Loucy (cell line): ENCODE measurements around the gene LONRF3.
"Not testable (repeated sequence)": the region's sequence is repeated elsewhere in the genome, so short reads cannot be mapped to it uniquely, and the experiment has no call there.

Source experiments
- H2AFZ ChIP-seq: fragments of 200-600 bp; sonication (generic); 2 replicates; pipeline ENCODE4 v1.6.0; 2016; ENCODE audit warnings: antibody characterized with exemption, mild to moderate bottlenecking, low read length, moderate library complexity
- H3F3A ChIP-seq: fragments of 200-600 bp; 2 replicates; pipeline ENCODE4 v1.6.0; 2016; ENCODE audit warnings: antibody characterized with exemption, low read depth, mild to moderate bottlenecking
- H3K27me3 ChIP-seq: fragments of 200-600 bp; sonication (generic); 2 replicates; pipeline ENCODE4 v1.6.1; 2014; ENCODE audit warnings: low read length, mild to moderate bottlenecking; ENCODE audit not compliant: insufficient read depth, poor library complexity, severe bottlenecking
- H3K36me3 ChIP-seq: fragments of 200-600 bp; sonication (generic); 2 replicates; pipeline ENCODE4 v1.6.1; 2016; ENCODE audit warnings: low read length; ENCODE audit not compliant: insufficient read depth
- H3K4me1 ChIP-seq: fragments of 200-600 bp; sonication (generic); 2 replicates; pipeline ENCODE4 v1.5.1; 2014; ENCODE audit warnings: low read length, mild to moderate bottlenecking; ENCODE audit not compliant: insufficient read depth, poor library complexity, severe bottlenecking
- H3K4me2 ChIP-seq: fragments of 200-600 bp; sonication (generic); 2 replicates; pipeline ENCODE4 v1.6.0; 2014; ENCODE audit warnings: antibody characterized with exemption, low read length, low read depth, mild to moderate bottlenecking; ENCODE audit not compliant: poor library complexity, severe bottlenecking
- H3K4me3 ChIP-seq: fragments of 200-600 bp; sonication (generic); 2 replicates; pipeline ENCODE4 v1.5.1; 2014; ENCODE audit warnings: low read length, mild to moderate bottlenecking, mixed read lengths; ENCODE audit not compliant: poor library complexity, severe bottlenecking
- H3K79me2 ChIP-seq: fragments of 200-600 bp; sonication (generic); 2 replicates; pipeline ENCODE4 v1.6.1; 2014; ENCODE audit warnings: low read length; ENCODE audit not compliant: insufficient read depth
- H3K9ac ChIP-seq: fragments of 200-600 bp; sonication (generic); 2 replicates; pipeline ENCODE4 v1.6.0; 2014; ENCODE audit warnings: mild to moderate bottlenecking, low read depth, low read length, moderate library complexity; ENCODE audit not compliant: poor library complexity, severe bottlenecking
- H3K9me2 ChIP-seq: fragments of 200-600 bp; sonication (generic); replicated peaks from 2 replicates; pipeline ENCODE4 v1.6.1; 2016; ENCODE audit warnings: low read depth, low read length, mixed read lengths
- H3K9me3 ChIP-seq: fragments of 200-600 bp; sonication (generic); 2 replicates; pipeline ENCODE4 v1.6.1; 2014; ENCODE audit warnings: mild to moderate bottlenecking, antibody characterized with exemption, low read length, low read depth; ENCODE audit not compliant: insufficient read depth
- H4K20me1 ChIP-seq: fragments of 200-600 bp; sonication (generic); 2 replicates; pipeline ENCODE4 v1.6.0; 2014; ENCODE audit warnings: antibody characterized with exemption, low read length, mild to moderate bottlenecking; ENCODE audit not compliant: insufficient read depth, poor library complexity, severe bottlenecking
- EZH2phosphoT487 ChIP-seq: fragments of 200-600 bp; IDR thresholded peaks from 2 replicates; pipeline ENCODE4 v1.6.1; 2018; ENCODE audit warnings: antibody characterized with exemption, mild to moderate bottlenecking, moderate library complexity, borderline replicate concordance
- TF ChIP-seq, protein P1 (sequence below): fragments of 200-600 bp; sonication (generic); conservative IDR thresholded peaks from 2 replicates; pipeline ENCODE4 v1.5.1; 2014; ENCODE audit warnings: mild to moderate bottlenecking, antibody characterized with exemption, low read length

LONRF3 gene

GRCh38 chrX:119028733-119029330 lies 54.4 kb downstream of the LONRF3 start:
- TF ChIP-seq EZH2phosphoT487, result no peak
- H3K36me3 ChIP-seq, result no peaks in the 10 kb centered on the region
- no peak overlapping the region for H3K4me3 ChIP-seq

DNA sequence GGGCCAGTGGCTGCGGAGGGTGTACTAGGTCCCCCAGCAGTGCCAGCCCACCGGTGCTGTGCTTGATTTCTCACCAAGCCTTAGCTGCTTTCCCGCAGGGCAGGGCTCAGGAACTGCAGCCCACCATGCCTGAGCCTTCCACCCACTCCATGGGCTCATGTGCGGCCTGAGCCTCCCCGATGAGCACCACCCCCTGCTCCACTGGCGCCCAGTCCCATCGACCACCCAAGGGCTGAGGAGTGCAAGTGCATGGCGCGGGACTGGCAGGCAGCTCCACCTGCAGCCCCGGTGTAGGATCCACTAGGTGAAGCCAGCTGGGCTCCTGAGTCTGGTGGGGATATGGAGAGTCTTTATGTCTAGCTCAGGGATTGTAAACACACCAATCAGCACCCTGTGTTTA lies 55.2 kb downstream of the LONRF3 start:
- not testable (repeated sequence) for H3K27me3 ChIP-seq, H3K9me3 ChIP-seq, H3K9ac ChIP-seq, H3K4me1 ChIP-seq, H3K79me2 ChIP-seq, H4K20me1 ChIP-seq, H3K4me2 ChIP-seq, H3K9me2 ChIP-seq, H3K4me3 ChIP-seq, H2AFZ ChIP-seq, H3F3A ChIP-seq, H3K36me3 ChIP-seq

More at GRCh38 chrX:119028733-119029330, 54.4 kb downstream of the LONRF3 start:
- no peaks in the 10 kb centered on the region for H3K4me1 ChIP-seq
- H3F3A ChIP-seq, result no peaks in the 10 kb centered on the region
- no peaks in the 10 kb centered on the region for H3K27me3 ChIP-seq
- H2AFZ ChIP-seq, result no peak overlapping the region
- no peak overlapping the region for H3K9ac ChIP-seq
- no peak overlapping the region for H3K4me2 ChIP-seq
- H3K9me2 ChIP-seq, result no peaks in the 10 kb centered on the region
- no peaks in the 10 kb centered on the region for H3K79me2 ChIP-seq
- H3K9me3 ChIP-seq, result no peaks in the 10 kb centered on the region
- H4K20me1 ChIP-seq, result no peaks in the 10 kb centered on the region

DNA sequence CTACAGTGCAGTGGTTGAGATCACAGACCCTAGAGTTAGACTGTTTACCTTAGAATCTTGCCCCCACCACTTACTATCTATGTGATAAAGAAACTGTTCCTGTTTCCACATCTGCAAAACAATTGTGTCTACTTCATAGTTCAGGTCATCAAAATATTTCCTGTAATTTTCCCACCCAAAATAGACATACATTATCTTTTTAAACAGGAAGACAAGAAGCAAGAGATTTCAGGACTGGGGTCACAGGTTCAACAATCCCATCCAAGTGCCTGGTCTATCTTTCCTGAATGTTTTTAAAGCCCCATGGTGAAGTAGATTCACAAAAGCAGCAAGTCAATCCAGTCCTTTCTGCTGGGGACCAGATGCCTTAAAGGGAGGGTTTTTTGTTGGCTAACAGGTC lies 56.6 kb downstream of the LONRF3 start:
- Histone ChIP-seq H3K9ac (no peak overlapping the region), H3K9me2 (no peaks in the 10 kb centered on the region), H3K4me2 (no peak overlapping the region), H3K79me2 (no peaks in the 10 kb centered on the region), H3K9me3 (no peaks in the 10 kb centered on the region), H2AFZ (no peak overlapping the region), H3K36me3 (no peaks in the 10 kb centered on the region), H4K20me1 (no peaks in the 10 kb centered on the region), H3K4me1 (no peaks in the 10 kb centered on the region), H3K27me3 (no peaks in the 10 kb centered on the region), H3F3A (no peaks in the 10 kb centered on the region), H3K4me3 (no peak overlapping the region)
- TF ChIP-seq EZH2phosphoT487, result no peak
- TF ChIP-seq, protein P1, sequence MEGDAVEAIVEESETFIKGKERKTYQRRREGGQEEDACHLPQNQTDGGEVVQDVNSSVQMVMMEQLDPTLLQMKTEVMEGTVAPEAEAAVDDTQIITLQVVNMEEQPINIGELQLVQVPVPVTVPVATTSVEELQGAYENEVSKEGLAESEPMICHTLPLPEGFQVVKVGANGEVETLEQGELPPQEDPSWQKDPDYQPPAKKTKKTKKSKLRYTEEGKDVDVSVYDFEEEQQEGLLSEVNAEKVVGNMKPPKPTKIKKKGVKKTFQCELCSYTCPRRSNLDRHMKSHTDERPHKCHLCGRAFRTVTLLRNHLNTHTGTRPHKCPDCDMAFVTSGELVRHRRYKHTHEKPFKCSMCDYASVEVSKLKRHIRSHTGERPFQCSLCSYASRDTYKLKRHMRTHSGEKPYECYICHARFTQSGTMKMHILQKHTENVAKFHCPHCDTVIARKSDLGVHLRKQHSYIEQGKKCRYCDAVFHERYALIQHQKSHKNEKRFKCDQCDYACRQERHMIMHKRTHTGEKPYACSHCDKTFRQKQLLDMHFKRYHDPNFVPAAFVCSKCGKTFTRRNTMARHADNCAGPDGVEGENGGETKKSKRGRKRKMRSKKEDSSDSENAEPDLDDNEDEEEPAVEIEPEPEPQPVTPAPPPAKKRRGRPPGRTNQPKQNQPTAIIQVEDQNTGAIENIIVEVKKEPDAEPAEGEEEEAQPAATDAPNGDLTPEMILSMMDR, result no peak

- H3F3A ChIP-seq, result no peaks in the 10 kb centered on the region
- H3K79me2 ChIP-seq, result no peaks in the 10 kb centered on the region
Measured at GRCh38 chrX:119036107-119037029, 62.0 kb downstream of the LONRF3 start.

More at GRCh38 chrX:119036107-119037029, 62.0 kb downstream of the LONRF3 start:
- H4K20me1 ChIP-seq, result no peaks in the 10 kb centered on the region
- no peaks in the 10 kb centered on the region for H3K36me3 ChIP-seq
- TF ChIP-seq, protein P1, result no peak
- no peak for TF ChIP-seq EZH2phosphoT487
- H3K9me3 ChIP-seq, result no peaks in the 10 kb centered on the region
- no peaks in the 10 kb centered on the region for H3K27me3 ChIP-seq
- H3K9ac ChIP-seq, result no peak overlapping the region
- H3K9me2 ChIP-seq, result no peaks in the 10 kb centered on the region
- no peak overlapping the region for H2AFZ ChIP-seq
- no peak overlapping the region for H3K4me2 ChIP-seq
- no peak overlapping the region for H3K4me3 ChIP-seq
- H3K4me1 ChIP-seq, result no peaks in the 10 kb centered on the region
